IPS-NIHi7 (cell line): ENCODE results near the gene ZBTB17.

Experiments used
- DNase-seq: peaks from one replicate; pipeline ENCODE4 v3.0.0; 2012; ENCODE audit warnings: mixed read lengths; ENCODE audit errors: extremely low spot score

Gene ZBTB17

DNA sequence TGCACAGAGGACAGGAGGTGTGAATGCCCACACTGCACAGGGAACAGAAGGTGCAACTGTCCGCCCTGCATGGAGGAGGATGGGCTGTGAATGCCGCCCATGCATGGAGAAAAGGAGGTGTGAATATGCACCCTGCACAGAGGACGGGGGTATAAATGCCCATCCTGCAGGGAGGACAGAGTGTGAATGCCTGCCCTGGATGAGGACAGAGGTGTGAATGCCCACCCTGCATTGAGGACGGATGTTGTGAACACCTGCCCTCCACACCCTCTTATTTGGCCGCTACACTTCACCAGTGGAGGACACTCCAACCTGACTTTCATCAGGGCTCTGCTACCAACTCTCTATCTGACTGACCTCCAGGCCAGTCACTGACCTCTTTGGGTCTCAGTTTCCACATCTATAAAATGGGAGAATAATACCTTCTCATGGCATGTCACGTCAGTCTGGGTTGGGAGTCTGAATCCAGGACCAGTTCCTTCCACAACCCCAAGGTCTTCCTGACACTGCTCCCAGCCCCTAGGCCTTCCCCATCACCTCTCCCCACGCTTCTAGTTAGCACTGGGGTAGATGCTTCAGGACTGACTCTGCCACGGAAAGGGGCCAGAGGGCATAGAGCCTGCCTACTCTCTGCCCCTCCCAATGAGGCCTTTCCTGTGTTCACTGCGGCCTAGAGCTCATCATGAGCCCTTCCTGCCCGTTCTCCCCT, 28.4 kb downstream of the ZBTB17 start:
- no peak for DNase-seq

DNA sequence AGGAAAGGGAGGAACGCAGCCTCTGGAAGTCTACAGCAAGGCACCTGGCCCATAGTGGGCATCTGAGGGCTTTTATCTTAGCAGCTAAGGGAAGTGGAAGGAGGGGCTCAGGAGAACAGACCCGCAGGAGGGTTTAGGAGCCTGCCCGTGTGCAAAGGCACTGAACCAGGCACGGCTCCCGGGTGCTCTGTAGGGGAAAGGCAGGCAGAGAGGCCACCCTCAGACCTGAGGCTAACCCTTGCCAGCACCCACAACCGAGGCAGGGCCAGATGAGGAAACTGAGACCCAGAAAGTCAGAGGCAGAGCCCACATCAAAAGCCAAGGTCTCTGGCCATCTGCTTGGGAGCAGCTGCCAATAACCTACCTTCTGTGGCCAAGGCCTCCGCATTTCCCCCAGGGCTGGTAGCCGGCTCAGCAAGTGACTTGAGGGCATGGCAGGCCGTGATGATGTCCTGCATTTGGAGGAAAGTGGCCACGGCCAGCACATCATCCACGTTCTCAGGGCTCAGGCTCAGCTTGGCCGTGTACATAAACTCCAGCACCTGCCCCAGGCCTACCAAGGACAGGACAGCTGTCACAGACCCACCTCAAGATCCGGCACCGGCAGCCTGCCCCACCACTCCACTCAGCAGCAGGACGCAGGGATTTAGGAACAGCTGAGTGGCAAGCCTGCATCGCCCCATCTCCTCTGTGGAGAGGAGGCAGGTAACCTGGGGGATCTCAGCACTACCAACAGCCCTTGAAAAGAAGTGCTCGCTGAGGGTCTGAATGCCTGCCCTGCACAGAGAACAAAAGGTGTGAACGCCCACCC, 29.1 kb downstream of the ZBTB17 start:
- DNase-seq: no peak

DNA sequence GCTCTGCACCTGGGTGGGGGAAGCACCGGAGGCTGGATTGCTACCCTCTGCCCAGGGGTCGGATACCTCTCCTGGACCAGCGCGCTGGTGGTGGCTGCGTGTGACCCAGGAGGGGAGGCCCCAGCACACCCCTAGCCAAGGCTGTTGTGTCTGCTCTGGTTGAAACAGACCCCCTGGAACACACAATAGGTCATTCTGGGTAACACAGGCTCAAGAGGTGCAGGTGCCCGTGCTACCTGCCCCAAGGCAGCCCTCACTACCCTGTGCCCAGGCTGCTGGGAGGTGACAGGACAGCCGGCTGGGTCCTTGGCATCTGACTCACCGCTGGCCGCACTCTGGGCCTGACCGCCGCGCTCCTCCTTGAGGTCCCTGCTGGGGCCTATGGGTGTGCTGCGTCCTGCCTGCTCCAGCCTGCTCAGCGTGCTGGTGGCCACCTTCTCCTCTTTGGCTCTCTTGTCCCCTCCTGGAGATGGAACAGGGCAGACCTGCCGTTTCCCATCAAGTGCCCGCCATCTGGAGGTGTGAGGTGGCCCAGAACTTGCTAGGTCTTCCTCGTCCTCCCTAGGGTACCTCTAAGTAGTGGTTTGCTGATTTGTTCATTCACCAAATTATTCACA, 30.0 kb downstream of the ZBTB17 start:
- no peak for DNase-seq

DNA sequence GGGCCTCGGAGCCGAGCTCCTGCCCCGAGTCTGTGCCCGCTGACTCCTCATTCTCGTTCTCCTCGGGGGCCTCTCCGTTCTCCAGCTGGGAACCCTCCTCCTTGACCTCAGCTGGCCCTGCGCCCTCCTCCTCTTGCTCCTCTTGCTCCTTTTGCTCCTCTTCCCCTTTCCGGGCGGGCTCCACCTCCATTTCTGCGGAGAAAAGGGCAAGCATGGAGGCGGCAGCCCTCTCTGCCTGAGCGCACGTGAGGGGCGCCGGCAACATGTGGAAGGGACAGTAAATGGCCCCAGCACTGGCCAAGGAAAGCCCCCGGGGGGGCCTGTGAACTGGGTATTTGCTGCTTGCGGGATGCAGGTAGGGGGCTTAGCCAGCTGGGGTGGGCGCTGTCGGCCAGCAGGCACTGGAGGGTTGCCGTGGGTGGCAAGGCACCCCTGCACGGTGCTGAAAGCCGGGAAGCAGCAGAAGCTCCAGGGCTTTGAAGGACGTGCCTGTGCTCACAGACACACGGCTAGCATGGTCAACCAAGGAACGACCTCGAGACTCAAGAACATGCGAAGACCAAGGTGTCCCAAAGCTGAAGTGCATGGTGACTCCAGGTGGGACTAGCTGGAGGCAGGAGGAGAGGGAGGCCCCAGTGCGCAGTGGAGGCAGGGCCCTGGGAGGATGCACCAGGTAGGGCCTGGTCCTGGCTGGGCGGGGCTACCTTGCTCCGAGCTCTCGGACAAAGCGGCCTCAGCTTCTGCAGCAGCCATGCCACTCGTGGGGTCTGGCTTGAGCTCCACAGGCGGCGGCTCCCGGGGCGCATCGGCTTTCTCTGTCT, 30.7 kb downstream of the ZBTB17 start:
- DNase-seq: no peak

DNA sequence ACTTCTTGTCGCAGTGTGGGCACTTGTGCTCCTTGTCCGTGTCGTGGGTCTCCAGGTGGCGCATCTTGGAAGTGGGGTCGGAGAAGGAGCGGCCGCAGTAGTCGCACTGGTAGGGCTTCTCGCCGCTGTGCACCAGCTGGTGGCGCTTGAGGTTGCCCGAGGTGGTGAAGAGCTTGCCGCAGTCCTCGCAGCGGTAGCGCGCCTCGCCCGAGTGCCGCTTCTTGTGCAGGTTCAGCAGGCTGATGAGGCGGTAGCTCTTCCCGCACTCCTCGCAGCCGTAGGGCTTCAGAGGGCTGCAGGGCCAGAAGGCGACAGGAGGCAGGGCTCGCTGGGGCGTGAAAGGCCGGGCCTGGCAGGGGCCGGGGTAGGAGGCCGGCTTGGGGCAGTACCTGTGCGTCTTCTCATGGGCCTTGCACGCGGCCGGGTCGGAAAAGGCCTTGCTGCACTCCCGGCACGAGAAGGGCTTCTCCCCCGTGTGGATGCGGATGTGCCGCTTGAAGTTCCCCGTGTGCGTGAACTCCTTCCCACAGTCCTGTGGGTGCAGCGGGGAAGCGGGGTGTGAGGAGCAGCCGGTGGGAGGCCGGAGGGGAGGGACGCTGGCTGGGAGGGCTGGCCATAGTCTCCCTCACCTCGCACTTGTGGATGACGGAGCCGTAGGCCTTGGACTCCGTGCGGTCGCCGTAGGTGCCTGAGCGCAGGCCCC, 31.4 kb downstream of the ZBTB17 start:
- no peak for DNase-seq

DNA sequence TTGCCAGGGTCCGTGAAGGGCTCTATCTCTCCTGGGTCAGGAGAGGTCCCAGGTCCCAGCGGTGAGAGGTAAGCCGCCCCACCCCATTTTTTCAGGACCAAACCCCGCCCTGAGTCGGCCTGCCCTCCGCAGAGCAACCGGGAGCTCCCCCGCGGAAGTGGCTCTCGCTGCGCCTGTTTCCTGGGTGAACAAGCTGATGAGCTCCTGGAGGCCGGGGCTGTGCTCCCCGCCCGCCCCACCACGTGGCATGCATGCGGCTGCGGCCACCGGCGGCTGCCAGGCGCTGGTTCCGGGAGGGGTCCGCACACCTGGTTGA, 32.0 kb downstream of the ZBTB17 start:
- no peak for DNase-seq

DNA sequence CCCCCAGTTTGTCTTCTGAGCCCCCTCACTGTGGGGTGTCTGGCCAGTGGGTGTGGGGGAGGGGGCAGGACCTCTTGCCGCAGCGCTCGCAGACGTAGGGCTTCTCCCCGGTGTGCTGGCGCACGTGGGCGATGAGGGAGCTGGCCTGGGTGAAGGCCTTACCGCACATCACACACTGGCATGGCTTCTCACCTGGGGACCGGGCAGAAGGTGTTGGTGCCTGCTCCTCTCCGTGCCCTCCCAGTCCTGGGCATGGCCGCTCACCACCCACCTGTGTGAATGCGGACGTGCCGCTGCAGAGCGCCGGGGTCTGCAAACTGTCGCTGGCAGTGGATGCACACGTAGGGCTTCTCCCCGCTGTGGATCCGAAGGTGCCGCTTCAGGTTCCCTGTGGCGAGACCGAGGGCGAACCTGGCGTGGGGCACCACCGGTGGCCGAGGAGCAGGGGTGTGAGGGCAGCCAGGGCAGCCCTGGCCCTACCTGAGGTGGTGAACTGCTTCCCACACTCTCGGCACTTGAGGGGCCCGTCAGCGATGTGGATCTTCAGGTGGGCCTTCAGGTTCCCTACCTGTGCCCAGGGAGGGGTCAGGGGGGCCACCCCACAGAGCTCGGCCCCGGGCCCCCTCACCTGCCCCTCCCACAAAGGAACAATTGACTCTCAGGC, 32.4 kb downstream of the ZBTB17 start:
- DNase-seq: no peak

DNA sequence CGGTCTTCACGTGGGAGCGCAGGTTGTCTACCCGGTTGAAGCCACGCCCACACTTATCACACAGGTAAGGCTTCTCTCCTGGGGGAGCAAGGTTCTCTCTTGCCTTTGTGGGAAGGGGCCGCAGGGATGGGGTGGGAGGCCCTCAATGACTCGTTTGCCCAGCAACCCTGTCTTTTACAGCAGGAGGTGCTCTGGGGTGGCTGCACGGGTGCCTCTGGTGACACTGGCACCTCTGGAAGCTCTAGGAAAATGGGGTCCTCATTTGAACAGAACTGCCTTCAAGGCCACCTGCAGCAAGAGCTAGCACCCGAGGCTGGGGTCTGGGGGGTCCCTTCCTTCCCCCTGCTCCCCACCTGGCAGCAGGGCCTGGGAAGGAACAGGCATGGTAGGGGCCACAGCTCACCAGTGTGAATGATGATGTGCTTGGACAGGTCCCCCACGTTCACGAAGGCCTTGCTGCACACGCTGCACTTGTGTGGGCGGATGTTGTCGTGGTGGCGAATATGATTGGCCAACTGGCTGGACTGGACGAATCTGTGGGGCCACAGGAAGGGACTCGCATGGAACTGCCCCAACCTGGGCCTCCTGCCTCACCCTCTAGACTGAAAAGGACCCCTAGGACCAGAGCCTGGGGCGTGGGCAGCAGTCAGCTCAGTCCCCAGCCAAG, 33.1 kb downstream of the ZBTB17 start:
- no peak for DNase-seq

DNA sequence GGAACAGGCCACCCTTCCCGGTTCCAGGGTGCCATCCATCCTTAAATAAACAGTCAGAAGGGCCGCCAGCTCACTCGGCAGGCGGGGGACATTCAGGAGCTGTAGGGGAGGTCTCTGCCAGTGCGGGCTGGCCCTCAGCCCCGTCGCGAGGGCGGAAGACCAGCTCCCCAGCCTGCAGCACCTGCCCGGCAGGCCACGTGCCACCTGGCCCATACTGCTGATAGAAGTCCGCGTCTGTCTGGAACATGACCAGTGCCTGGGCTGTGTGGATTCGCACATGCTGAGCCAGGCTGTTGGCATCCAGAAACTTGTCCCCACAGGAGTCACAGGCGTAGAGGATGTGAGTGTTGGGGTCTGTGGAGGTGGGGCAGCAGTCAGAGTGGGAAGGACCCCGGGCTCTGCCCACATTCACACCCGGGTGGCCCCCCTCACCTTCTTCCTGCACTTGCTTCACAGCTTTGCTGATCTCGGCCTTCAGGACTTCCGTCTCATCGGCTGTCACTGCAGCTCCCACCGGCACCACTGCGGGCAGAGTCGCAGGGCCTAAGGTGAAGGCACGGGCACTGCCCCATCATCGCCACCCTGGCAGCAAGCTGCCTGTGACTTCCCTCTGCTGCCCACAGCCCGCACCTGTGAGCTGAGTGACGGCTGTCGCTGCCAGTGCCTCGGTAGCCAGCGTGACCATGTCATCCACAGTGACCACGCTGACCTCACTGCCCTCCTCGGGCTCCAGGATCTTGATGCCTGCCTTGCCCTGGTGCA, 33.8 kb downstream of the ZBTB17 start:
- no peak for DNase-seq

DNA sequence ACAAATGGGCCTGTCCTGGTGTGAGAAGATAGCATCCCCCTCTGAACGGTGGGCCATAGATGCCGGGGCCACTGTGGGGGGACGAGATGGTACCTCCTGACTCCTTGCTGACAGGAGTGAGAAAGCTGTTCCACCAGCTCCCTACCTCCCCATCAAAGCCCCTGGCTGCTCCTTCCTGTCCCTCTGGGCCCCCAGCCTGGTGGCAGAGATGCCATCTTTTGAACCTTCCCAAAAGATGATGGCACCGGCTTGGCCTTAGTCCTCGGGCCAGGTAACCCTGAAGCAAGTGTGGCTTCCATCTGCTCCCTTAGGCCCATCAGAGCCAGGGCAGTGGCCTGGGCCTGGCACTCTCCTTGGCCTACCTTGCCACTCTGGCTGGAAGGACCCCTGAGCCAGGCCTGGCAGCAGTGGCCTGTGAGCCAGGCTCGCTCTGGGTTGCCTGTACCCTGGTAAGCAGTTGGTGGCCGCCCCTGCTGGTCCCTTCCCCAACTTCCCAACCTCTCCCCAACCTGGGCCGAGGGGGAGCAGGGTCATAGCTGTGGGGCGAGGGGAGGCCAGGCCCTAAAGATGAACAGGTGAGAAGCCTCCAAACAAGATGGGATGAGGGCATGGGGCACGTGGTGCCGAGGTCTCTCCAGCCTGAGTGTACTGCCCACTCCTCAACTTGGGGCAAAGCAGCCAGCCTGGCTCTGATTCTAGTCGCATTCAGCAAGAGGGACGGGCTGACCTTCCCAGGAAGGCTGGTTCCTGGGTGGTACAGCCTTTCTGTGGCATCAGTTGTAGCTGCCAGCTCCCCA, 34.7 kb downstream of the ZBTB17 start:
- DNase-seq: no peak

DNA sequence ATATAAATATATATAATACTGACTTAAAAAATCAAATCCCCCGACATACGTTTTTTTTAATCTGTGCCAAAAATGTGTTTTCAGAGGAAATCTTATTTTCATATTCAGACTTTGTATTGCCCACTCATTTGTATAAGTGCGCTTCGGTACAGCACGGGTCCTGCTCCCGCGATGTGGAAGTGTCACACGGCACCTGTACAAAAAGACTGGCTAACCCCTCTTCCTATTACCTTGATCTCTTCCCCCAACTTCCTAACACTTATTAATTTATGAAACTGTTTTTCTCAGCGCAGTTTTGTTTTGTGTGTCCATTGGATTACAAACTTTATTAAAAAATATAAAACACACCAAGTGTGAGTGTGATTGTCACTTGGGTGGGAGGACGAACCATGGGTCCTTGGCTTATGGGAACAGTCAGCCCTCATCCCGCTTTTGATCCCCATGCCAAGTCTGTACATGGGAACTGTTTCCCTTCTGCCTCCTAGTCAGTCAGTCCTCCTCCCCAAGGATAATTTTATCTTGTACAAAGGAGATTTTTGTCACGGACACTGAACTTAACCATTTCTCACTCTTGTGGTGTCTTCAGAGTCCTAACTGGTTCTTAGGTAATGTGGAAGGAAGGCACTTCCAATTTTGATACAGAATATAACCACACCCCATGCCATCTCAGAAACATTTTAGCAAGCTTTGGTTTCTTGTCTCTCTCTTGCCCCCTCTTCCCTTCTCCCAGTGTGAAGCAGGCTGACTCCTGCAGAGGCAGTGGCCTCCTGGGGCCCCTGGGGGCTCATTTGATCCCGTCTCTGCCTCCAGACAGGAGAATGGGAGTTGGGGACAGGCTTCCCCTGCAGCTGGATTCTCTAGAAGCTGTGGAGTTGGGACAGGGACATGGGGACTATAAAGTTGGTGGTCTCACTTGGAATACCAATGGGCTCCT, 35.5 kb downstream of the ZBTB17 start:
- DNase-seq: no peak

DNA sequence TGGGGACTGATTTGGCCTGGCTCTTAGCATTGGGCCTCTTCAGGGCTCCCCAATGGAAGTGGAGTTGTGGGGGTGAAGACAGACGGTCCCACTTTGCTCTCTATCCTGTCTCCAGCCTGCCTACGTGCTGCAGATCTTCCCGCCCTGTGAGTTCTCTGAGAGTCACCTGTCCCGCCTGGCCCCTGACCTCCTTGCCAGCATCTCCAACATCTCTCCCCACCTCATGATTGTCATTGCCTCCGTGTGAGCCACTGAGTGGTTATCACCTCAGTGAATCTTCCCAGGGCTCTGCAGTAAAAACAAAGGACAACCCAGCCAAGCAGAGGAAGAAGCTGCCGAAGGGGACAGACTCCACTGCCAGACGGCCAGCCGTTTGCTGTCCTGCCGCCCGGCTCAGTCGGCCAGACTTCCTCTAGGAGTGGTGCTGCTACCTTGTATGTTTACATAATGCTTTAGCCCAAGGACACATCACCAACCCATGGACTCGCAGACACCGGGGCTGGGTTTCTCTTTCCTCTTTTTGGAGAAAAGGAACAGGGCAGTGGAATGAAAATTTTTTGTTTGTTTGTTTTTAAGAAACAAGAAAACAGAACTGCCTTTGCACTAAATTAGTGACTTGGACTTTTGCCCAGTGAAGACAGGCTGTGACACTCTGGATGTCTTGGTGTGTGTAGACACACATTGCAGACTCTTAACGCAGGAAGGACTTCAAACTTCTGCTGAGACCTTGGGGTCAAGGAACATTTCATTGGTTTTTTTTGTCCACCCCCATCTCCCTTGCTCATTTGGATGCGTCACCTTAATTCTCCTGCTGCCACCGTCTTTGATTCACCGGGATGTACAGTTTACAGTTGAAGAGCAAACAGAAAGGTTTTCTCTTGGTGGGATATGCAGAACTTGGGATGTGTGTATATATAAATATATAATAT, 36.5 kb downstream of the ZBTB17 start:
- no peak for DNase-seq

DNA sequence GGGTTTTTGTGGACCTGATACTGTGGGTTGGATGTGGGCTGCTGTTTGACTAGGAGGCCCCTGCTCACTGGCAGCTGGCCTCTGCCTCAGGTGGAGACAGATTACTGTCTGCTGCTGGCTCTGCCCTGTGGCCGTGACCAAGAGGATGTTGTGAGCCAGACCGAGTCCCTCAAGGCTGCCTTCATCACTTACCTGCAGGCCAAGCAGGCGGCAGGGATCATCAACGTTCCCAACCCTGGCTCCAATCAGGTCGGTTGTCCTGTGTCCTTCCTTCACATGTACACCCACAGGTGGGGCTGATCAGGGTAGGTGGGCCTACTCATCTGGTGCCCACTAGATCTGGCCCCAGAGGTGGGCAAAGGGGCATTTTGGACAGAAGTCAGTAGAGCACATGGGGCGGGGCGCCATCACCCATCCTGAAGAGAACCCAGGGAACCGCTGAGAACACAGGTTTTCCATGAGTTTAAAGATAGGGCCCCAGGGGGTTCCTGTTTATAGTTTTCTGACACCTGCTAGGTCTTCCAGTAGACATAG, 37.2 kb downstream of the ZBTB17 start:
- DNase-seq: no peak

DNA sequence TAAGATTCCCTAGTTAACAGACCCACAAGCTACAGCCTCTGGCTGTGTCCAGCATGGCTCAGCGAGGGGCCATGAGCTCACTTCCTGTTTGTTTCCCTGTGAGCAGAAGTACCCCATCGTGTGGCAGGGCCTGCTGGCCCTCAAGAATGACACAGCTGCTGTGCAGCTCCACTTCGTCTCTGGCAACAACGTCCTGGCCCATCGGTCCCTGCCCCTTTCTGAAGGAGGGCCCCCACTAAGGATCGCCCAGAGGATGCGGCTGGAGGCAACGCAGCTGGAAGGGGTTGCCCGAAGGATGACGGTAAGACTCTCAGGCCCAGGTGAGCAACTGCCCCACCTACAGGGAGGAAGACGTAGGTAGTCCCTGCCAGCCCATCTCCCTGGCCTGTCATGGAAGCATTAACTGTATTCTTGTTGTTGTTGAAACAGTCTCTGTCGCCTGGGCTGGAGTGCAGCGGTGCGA, 38.2 kb downstream of the ZBTB17 start:
- DNase-seq: peak; percentile 71

DNA sequence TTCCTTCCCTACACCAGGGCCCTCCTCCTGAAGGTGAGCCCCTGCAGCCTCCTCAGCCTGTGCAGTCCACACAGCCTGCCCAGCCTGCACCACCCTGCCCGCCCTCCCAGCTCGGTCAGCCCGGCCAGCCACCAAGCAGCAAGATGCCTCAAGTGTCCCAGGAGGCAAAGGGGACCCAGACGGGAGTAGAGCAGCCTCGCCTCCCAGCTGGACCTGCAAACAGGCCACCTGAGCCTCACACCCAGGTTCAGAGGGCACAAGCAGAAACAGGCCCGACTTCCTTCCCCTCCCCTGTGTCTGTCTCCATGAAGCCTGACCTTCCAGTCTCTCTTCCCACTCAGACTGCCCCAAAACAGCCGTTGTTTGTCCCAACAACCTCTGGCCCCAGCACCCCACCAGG, 38.8 kb downstream of the ZBTB17 start:
- DNase-seq: no peak

DNA sequence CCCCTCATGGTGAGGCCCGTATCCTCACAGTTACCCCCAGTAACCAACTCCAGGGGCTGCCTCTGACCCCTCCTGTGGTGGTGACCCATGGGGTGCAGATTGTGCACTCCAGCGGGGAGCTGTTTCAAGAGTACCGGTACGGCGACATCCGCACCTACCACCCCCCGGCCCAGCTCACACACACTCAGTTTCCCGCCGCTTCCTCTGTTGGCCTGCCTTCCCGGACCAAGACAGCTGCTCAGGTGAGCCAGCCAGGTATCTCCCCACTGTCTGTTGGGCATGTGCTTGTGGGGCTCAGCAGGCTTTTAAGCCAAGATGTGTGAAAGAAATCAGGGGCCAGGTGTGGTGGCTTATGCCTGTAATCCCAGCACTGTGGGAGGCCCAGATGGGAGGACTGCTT, 39.9 kb downstream of the ZBTB17 start:
- DNase-seq: no peak
